ENCODE measurements around the gene SDF2L1. TPM values are rescaled to one million over a fixed set of nuclear protein-coding genes. Genes with fewer than 3 reads are reported as not detected.
"Not testable (repeated sequence)": the region's sequence is repeated elsewhere in the genome, so short reads cannot be mapped to it uniquely, and the experiment has no call there.

The SDF2L1 gene
- total RNA-seq, 1 donor from 2014 or later = 103 TPM

DNA sequence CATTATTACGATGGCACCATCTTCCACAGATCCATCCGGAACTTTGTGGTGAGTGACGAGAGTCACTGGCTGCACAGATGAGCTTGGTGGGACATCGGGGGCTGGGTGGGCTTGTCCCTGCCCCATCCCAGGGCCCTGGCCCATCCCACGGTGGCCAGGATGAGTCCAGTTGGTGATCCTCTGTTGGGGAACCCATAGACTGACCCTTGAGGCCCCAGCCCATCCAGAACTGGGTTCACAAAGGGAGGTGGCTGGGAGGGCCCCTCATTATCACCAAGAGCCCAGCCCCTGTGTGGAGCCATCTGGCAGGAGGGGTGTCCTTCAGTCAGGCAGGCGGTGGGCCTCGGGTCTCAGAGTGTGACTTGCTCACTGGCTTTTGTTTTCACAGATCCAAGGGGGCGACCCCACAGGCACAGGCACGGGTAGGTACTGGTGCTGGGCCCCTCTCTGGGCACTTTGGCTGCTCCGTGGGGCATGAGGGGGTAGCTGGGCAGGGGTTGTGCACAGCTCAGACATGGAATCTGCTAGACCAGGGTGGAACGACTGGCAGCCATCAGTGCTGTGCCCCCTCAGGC is 45.7 kb downstream of the SDF2L1 start:
- intact Hi-C loops (cut with micrococcal nuclease) = no loop called here
- H3K4me1 Mint-ChIP-seq = peaks cover 6% of the 10 kb centered on the region
- no peak for DNase-seq
- H3K4me3 Mint-ChIP-seq = no peak overlapping the region
- H3K27ac Mint-ChIP-seq = no peak overlapping the region
- H3K27me3 Mint-ChIP-seq = no peaks in the 10 kb centered on the region
- H3K36me3 Mint-ChIP-seq (ENCODE audit: low read depth) = peaks cover 34% of the 10 kb centered on the region
- no peaks in the 10 kb centered on the region for H3K9me3 Mint-ChIP-seq

DNA sequence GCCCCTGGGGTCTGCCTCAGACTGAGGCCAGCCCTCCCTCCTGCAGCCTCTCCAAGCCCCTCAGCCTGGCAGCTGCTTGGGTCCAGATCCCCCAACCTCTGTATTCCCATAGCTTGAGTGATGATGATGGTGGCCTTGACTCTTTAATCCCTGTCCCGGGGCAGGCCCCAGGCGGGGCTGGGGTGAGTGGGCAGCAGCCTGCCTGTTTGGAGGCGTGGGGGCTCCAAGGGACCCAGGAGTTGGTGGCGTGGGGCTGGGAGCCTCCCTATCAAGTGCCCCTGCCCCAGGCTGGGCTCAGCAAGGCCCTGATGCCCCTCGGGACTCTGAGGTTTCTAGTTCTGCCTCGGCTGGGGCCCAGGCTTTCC is 46.2 kb downstream of the SDF2L1 start:
- intact Hi-C loops (cut with micrococcal nuclease) = no loop called here
- H3K27me3 Mint-ChIP-seq = no peaks in the 10 kb centered on the region
- peaks cover 35% of the 10 kb centered on the region for H3K36me3 Mint-ChIP-seq (ENCODE audit: low read depth)
- no peak for DNase-seq
- no peaks in the 10 kb centered on the region for H3K9me3 Mint-ChIP-seq
- no peak overlapping the region for H3K27ac Mint-ChIP-seq
- peaks cover 6% of the 10 kb centered on the region for H3K4me1 Mint-ChIP-seq
- no peak overlapping the region for H3K4me3 Mint-ChIP-seq

DNA sequence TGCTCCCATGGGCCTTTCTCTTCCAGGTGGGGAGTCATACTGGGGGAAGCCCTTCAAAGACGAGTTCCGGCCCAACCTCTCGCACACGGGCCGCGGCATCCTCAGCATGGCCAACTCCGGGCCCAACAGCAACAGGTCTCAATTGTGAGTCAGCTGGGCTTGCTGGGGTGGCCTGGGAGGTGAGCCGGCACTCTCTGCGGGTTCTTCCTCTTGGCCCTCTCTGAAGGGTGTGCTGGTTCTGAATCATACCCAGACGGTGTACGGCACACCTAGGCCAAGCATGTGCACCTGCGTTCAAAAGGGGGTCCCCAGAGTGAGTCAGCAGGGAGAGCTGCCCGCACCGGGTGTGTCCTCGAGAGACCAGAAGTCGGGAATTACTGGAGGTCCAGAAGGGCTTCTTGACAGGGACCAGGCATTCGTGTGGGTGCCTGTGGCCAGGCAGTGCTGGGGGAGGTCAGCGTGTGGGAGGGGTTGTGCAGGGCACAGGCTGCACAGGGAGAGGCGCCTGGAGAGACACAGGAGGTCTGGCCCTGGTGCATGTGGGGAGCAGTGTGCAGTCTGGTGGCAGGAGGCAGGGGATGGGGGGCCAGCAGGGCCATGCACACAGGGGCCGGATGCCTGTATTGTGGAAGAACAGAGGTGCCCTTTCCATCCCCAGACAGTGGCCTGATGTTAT is 46.7 kb downstream of the SDF2L1 start:
- intact Hi-C loops (cut with micrococcal nuclease) = no loop called here
- Mint-ChIP-seq H3K4me1 (peaks cover 6% of the 10 kb centered on the region), H3K9me3 (no peaks in the 10 kb centered on the region), H3K27me3 (no peaks in the 10 kb centered on the region), H3K27ac (no peak overlapping the region), H3K36me3 (ENCODE audit: low read depth) (peaks cover 34% of the 10 kb centered on the region), H3K4me3 (no peak overlapping the region)
- no peak for DNase-seq

DNA sequence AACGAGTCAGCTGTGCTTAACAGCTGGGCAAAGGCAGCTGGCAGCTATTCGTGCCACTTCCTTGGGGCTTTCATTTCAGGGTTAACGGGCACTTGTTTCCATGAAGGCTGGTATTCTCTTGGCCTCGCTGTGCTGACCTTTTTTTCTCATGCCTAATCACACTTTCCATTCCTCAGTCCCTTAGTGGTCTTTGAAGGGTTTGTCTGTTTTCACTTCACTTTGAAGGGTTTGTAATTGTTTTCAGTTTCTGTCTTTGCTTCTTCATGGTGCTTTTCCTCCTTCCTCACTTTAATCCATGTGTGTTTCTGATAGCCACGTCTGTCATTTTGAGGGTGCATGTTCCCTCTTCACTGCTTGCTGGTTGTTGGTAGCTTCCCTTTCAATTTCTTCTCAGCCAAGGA is 48.3 kb downstream of the SDF2L1 start:
- Mint-ChIP-seq H3K36me3 (ENCODE audit: low read depth) (peaks cover 35% of the 10 kb centered on the region), H3K9me3 (no peaks in the 10 kb centered on the region), H3K4me3 (no peak overlapping the region), H3K27ac (peak overlapping the region; percentile 38), H3K27me3 (no peaks in the 10 kb centered on the region), H3K4me1 (peaks cover 6% of the 10 kb centered on the region)
- DNase-seq = no peak
- intact Hi-C loops (cut with micrococcal nuclease) = no loop called here

DNA sequence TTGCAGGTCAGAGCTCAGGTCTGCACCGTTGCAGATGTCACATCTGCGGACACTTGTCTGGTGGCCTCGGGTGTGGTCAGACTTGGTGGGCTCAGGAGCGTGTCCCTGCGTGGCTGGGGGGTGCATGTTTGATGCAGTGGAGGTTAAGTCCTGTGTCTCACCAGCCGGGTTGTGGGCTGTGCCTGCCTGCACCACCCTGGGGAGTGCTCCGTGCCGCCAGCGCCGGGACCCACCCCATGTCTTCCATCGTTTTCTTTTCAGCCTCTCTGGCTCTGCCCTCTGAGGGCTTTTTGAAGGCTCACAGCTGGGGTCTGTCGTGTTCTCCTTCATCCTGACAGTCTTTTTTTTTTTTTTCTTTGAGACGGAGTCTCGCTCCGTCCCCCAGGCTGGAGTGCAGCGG is 49.7 kb downstream of the SDF2L1 start:
- intact Hi-C loops (cut with micrococcal nuclease) = no loop called here
- Mint-ChIP-seq H3K36me3 (ENCODE audit: low read depth) (peaks cover 37% of the 10 kb centered on the region), H3K9me3 (no peaks in the 10 kb centered on the region), H3K4me1 (peaks cover 6% of the 10 kb centered on the region), H3K27me3 (no peaks in the 10 kb centered on the region), H3K27ac (no peak overlapping the region), H3K4me3 (no peak overlapping the region)
- no peak for DNase-seq

DNA sequence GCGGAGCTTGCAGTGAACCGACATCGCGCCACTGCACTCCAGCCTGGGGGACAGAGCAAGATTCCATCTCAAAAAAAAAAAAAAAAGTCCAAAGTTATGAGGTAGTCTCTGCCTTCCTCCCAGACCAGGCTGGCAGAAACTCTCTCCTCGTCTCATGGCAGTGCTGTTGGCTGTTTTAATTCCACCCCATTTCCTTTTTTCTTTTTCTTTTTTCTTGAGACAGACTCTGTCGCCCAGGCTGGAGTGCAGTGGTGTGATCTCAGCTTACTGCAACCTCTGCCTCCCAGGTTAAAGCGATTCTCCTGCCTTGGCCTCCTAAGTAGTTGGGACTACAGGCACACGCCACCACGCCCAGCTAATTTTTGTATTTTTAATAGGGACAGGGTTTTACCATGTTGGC is 50.8 kb downstream of the SDF2L1 start:
- H3K4me3 Mint-ChIP-seq; H3K4me1 Mint-ChIP-seq; DNase-seq; H3K27ac Mint-ChIP-seq; H3K9me3 Mint-ChIP-seq; intact Hi-C loops (cut with micrococcal nuclease); H3K27me3 Mint-ChIP-seq: not testable (repeated sequence)
- H3K36me3 Mint-ChIP-seq (ENCODE audit: low read depth) = peaks cover 42% of the 10 kb centered on the region

DNA sequence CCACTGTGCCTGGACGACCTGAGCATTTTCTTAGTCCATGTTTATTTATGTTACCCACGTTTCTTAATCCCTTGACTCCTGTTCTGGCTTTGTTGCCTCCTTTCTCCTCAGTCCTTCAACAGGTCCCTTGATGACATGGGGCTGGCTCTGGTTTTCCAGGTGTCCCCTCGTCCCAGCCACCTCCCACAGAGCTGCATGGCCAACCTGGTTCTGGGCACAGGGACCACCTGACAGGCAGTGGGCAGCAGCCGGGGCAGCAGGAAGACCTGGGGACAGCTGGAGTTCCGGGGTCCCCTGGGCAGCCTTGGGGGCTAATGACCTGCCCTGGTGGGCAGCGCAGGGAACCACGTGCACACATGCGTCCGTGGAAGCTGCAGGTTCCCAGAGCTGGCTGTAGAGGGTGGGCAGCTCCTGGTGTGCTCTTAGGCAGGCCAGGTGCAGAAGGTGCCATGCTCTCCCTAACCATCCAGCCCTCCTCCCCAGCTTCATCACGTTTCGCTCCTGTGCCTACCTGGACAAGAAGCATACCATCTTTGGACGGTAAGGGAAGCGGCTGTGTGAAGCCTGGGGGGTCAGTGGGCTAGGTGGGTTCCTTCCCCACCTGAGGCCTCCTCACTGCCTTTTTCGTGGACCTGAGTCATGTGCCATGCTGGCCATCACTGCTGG is 51.4 kb downstream of the SDF2L1 start:
- Mint-ChIP-seq H3K36me3 (ENCODE audit: low read depth) (peaks cover 42% of the 10 kb centered on the region), H3K4me1 (peaks cover 6% of the 10 kb centered on the region), H3K9me3 (no peaks in the 10 kb centered on the region), H3K27ac (no peak overlapping the region), H3K27me3 (no peaks in the 10 kb centered on the region), H3K4me3 (no peak overlapping the region)
- no peak for DNase-seq
- intact Hi-C loops (cut with micrococcal nuclease) = no loop called here

Other genes with a start within 250 kb of the SDF2L1 start
- gene HIC2, start 224.9 kb upstream of the SDF2L1 start, total RNA-seq = 5.9 and 6.4 TPM in 2 replicates
- 0.50 and 0.54 TPM in 2 replicates for gene TMEM191C, start 174.9 kb upstream of the SDF2L1 start, total RNA-seq
- gene RIMBP3C, start 90.8 kb upstream of the SDF2L1 start, total RNA-seq = 0.19 and 0.26 TPM in 2 replicates
- 62.1 and 63.3 TPM in 2 replicates for gene UBE2L3, start 74.6 kb upstream of the SDF2L1 start, total RNA-seq
- gene YDJC, start 12.3 kb upstream of the SDF2L1 start, total RNA-seq = 54.2 and 56.1 TPM in 2 replicates
- gene CCDC116, start 9.5 kb upstream of the SDF2L1 start, total RNA-seq = 0.40 and 0.51 TPM in 2 replicates
- 53.1 and 55.9 TPM in 2 replicates for gene PPIL2, start 23.7 kb downstream of the SDF2L1 start, total RNA-seq
- gene YPEL1, start 93.5 kb downstream of the SDF2L1 start, total RNA-seq = 0.61 and 1.3 TPM in 2 replicates
- gene MAPK1, start 225.3 kb downstream of the SDF2L1 start, total RNA-seq = 101 TPM in 2 replicates